Central memory CD4-positive, alpha-beta T cell (primary cell): ENCODE measurements around the gene C1GALT1.
"Not testable (repeated sequence)": the region's sequence is repeated elsewhere in the genome, so short reads cannot be mapped to it uniquely, and the experiment has no call there.

Experiments
- DNase-seq: peaks from one replicate; pipeline ENCODE4 v3.0.0; 2022
- total RNA-seq, 3 experiments: gene quantifications; one replicate each; lab custom pipeline; 2026; lab: John Stamatoyannopoulos, UW

The C1GALT1 gene
- 57.1 to 71.5 (median 60.3) reads per million in 3 experiments for total RNA-seq

- peak; percentile 97 for DNase-seq
Observed at GRCh38 chr7:7182156-7183060, at the start of gene C1GALT1. TSS of gene C1GALT1 (plus strand) at chr7:7182544. CDS start at chr7:7234320, 51,776 bp downstream.

- DNase-seq = no peak
Observed at GRCh38 chr7:7134046-7134445, 48.3 kb upstream of the C1GALT1 start.

GRCh38 chr7:7135074-7135473, 47.3 kb upstream of the C1GALT1 start:
- DNase-seq = no peak

GRCh38 chr7:7135924-7136323, 46.4 kb upstream of the C1GALT1 start:
- DNase-seq = not testable (repeated sequence)

DNA sequence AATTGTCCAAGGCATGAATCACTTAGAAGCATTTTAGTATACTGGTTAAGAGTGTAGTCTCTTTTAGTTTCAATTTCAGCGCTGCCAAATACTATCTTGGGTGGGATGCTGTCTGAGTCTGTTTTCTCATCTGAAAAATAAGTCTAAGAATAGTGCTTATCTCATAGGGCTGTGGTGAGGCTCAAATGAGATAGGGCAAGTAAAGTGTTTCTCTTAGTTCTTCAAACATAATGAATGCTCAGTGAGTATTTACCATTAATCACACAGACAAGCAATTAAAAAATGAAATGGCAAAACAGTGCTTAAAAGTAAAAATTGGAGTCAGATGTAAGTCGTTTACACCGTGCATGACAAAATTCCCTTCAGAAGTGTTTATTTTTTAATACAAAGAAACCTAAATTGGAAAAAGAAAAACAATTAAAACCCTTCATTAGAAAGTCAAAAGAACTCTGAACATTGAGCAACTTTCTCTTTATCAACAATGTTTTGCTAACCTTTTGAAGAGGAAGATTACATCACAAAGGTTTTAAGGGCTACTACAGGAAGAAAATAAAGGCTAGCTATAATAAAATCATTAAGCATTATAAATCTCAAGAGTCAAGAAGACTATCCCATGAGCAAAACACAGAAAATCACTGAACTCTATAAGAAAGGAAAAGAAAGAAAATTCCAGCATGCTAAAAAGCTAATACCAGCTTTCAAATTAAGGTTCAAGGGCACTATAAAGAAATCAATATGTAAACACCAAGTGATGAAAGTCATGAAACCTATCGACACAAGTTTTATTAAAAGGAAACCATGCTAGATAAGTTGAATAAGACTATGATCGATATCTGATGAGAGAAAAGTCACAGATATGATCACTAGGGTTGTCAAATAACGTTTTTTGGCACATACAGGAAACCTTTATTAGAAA, 45.6 kb upstream of the C1GALT1 start:
- no peak for DNase-seq

GRCh38 chr7:7138897-7139296, 43.4 kb upstream of the C1GALT1 start:
- DNase-seq = no peak

- not testable (repeated sequence) for DNase-seq
Observed at GRCh38 chr7:7143404-7143803, 38.9 kb upstream of the C1GALT1 start.

GRCh38 chr7:7145151-7145550, 37.2 kb upstream of the C1GALT1 start:
- DNase-seq = not testable (repeated sequence)

DNA sequence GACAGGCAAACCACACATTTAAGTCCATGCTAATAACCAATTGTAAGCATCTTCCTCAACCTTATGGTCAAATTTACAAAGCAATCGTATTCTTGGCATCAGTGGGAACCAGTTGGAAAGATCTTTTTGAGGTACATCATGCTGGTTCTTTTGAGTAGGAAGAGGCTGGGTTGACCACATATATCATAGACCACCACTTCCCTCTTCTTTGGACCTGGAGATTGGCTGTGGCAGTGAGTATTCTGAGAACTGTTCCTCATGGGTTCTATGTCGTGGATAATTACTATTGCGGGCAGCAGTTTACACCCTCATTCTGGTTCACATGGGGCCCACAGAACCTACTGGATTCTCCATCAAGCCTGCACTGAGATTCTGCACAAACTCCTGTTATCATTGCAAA, 35.5 kb upstream of the C1GALT1 start:
- no peak for DNase-seq

DNA sequence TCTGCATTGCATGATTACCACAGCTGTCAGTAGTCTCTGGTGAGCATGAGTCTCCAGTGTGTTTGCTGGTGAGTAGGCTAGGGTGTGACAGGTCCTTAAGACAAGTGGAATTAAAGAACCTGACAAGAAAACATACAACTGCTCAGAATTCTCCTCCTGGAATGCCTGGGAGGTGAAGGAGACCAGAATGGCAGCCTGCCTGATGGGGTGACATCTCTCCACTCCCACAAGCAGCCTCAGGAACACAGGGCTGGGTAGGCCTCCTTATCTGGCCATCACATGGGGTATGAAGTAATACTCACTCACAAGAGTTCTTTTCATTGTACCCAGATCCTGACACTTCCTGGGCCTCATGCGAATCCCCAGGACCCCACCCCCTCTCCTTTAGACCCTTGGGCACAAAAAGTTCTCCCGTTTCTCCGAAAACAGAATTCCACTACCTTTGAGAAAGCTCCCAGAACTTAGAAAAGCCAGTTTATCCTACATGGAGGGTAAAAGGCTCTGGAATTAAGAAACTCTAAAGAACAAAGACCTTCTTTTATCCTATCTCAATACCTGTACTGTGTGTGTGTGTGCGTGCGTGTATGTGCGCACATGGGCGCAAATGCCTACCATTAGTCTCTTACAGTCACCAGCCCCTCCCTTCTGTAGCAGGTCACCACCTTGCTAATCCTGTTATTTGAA, 33.4 kb upstream of the C1GALT1 start:
- DNase-seq = no peak

GRCh38 chr7:7151285-7151684, 31.1 kb upstream of the C1GALT1 start:
- DNase-seq = no peak

GRCh38 chr7:7151865-7152264, 30.5 kb upstream of the C1GALT1 start:
- no peak for DNase-seq

DNA sequence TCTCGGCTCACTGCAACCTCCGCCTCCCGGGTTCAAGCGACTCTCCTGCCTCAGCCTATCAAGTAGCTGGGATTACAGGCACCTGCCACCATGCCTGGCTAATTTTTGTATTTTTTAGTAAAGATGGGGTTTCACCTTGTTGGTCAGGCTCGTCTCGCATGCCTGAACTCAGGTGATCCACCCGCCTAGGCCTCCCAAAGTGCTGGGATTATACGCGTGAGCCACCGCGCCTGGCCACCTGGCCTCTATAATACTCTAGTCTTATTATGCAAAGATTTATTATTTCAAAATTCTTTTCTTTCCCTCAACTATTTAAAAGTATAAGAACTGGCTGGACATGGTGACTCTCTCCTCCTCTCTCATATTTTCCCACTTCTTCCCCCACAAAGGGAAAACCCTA, 30.0 kb upstream of the C1GALT1 start:
- DNase-seq = no peak

DNA sequence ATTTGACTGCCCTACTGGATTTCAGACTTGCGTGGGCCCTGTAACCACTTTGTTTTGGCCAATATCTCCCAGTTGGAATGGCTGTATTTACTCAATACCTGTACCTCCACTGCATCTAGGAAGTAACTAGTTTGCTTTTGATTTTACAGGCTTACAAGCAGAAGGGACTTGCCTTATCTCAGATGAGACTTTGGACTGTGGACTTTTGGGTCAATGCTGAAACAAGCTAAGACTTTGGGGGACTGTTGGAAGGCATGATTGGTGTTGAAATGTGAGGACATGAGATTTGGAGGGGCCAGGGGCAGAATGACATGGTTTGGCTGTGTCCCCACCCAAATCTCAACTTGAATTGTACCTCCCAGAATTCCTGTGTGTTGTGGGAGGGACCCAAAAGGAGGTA, 28.0 kb upstream of the C1GALT1 start:
- DNase-seq = not testable (repeated sequence)

DNA sequence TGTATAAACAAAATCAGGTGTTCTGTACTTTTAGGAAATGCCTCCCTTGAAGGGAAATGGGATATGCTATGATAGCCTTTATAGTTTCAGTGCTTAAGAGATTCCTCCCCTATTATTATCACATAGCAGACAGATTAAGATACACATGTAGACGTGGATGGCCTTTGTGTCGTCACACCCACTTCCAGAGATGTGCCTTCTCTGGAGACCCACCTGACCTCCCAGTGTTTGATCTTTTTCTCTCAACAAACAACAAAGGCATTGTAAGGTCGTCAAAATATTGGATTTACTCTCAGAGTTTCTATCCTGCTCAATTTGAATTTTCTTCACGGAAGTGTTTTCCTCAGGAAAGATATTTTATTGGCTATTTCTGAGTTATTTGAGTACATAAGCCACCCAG, 25.7 kb upstream of the C1GALT1 start:
- DNase-seq = no peak

DNA sequence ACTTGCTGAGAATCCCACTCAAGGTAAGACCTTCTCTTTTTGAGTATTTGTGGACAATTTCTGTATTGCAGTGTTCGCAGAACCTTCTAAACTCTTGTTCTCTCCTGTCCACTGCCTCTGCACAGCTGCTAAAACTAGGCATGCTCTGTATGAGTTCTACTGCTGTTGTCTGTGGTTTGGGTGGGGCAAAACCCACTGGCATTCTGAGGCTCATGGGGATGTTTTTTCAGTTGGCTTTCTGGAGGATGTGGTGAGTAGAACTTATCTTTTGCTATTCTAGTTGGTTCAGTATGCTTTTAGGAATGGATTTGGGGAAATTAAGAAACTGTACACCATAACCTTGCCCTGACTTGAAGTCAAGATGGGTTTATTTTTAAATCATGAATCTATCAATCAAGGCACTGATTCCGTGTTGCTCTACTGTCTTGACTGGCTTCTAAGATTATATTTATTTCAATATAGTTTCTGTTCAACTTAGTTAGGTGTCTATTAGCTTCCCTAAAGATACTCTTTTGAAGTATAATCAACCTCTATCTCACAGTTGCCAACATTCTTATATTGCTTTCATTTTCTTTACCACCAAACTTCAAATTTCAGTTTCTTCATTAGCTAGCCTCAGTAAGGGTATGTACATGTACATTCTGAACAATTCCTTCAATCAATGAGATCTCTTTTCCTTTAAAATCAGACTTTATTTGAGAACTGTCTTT, 25.0 kb upstream of the C1GALT1 start:
- DNase-seq = peak; percentile 80

DNA sequence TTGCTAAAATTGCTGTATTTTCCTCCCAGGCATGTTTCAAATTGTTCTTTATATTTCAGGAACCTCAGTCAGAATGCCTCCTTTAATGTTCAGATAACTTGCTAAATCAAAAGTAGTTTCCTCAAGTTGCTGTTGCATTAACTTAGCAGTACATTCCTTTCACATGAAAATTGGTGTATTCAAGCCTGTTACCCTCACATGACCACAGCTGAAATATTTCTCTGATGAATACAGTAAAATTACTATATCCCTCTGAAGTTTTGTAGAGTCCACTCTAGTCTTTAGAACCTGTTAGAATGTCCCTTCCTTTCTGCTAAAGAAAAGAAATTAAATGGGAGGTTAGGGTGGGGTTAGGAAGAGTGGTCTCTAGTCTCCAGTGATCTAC, 24.5 kb upstream of the C1GALT1 start:
- no peak for DNase-seq

GRCh38 chr7:7159063-7159658, 23.2 kb upstream of the C1GALT1 start:
- DNase-seq = no peak

DNA sequence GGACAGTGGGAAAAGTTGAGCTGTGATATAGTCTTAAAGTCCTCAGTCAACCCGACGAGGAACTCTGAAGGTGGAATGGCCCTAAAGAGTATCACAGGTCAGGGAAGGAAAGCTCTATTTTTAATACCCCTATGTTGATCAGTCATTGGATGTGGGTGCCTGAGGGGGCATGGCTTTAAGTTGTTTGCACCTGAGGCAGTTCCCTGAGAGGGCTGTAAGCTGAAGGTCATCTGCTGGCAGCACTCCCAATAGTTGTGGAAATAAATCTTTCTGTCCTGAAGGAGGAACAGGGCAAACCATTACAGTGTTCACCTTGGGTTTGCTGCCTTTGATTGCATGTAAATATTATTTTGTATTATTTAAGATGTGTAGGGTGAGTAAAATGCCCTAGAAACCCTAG, 17.8 kb upstream of the C1GALT1 start:
- no peak for DNase-seq

DNA sequence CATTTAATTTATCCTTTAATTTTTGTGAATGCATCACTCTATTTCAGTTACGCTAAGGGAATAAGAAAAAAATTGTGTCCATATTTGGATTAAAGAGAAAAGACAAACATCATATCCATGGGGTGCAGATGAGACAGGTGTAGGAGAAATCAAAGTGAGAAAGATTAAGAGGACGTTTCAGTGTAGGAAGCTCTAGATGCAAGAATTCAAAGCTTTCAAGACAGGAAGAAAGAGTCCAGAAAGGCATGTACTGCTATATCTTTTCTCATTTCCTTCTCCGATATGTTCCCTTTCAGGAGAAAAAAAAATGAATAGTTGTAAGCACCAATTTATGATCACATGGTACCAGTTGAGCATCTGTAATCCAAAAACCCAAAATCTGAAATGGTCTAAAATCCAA, 17.0 kb upstream of the C1GALT1 start:
- DNase-seq = no peak

- no peak for DNase-seq
Observed at GRCh38 chr7:7166318-7166717, 16.0 kb upstream of the C1GALT1 start.

DNA sequence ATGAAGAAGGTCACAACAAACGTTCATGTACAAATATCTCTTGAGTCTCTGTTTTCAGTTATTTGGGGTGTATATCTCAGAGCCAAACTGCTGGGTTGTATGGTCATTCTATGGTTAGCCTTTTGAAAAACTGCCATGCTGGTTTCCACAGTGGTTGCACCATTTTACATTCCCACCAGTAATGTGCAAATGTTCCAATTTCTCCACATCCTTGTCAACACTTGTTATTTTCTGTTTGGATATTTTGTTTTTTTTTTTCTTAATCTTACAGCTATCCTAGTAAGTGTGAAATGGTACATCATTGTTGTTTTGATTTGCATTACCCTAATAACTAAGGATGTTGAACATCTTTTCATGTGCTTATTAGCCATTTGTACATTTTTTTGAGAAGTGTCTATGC, 13.0 kb upstream of the C1GALT1 start:
- DNase-seq = no peak
